Duodenal mucosa (tissue), 2 donors: ENCODE results near the gene PPP1R1C.

ENCODE experiments used
- H3K27ac ChIP-seq: one replicate; pipeline ENCODE4 v1.7.0; 2013; ENCODE audit warnings: low read depth, low read length
- H3K27me3 ChIP-seq, 2 donors: one replicate each; pipeline ENCODE4 v1.7.0; 2013; ENCODE audit warnings: low read length in 2 of 2, control low read depth in 1 of 2; ENCODE audit not compliant: insufficient read depth in 2 of 2, control insufficient read depth in 1 of 2
- H3K36me3 ChIP-seq, 2 donors: one replicate each; pipeline ENCODE4 v1.7.0; 2013; ENCODE audit warnings: low read length in 2 of 2, control low read depth in 1 of 2; ENCODE audit not compliant: insufficient read depth in 2 of 2, control insufficient read depth in 1 of 2
- H3K4me1 ChIP-seq, 2 donors: one replicate each; pipeline ENCODE4 v1.7.0; 2013; ENCODE audit warnings: low read length in 2 of 2, control low read depth in 1 of 2; ENCODE audit not compliant: insufficient read depth in 2 of 2, control insufficient read depth in 1 of 2
- H3K4me3 ChIP-seq, 2 donors: one replicate each; pipeline ENCODE4 v1.7.0; 2013; ENCODE audit warnings: low read length in 2 of 2, low read depth in 1 of 2
- H3K9ac ChIP-seq, 2 donors: one replicate each; pipeline ENCODE4 v1.7.0; 2013; ENCODE audit warnings: low read length in 2 of 2, low read depth in 1 of 2
- H3K9me3 ChIP-seq, 2 donors: one replicate each; pipeline ENCODE4 v1.7.0; 2013; ENCODE audit warnings: low read length in 2 of 2, control low read depth in 1 of 2; ENCODE audit not compliant: control insufficient read depth in 1 of 2

Gene PPP1R1C

GRCh38 chr2:182098648-182099047, 113.0 kb downstream of the PPP1R1C start:
- H3K36me3 ChIP-seq: no peaks in the 10 kb centered on the region

GRCh38 chr2:182101263-182101662, 115.6 kb downstream of the PPP1R1C start:
- no peaks in the 10 kb centered on the region for H3K9me3 ChIP-seq
- no peak overlapping the region for H3K4me3 ChIP-seq
- H3K27me3 ChIP-seq: no peaks in the 10 kb centered on the region
- no peaks in the 10 kb centered on the region for H3K4me1 ChIP-seq
- H3K36me3 ChIP-seq: no peaks in the 10 kb centered on the region
- H3K9ac ChIP-seq: no peak overlapping the region
- no peak overlapping the region for H3K27ac ChIP-seq

More at GRCh38 chr2:182098648-182099047, 113.0 kb downstream of the PPP1R1C start:
- Histone ChIP-seq H3K4me1 (no peaks in the 10 kb centered on the region), H3K9me3 (no peaks in the 10 kb centered on the region), H3K9ac (no peak overlapping the region), H3K4me3 (no peak overlapping the region), H3K27ac (no peak overlapping the region), H3K27me3 (no peaks in the 10 kb centered on the region)

GRCh38 chr2:182103526-182103925, 117.9 kb downstream of the PPP1R1C start:
- Histone ChIP-seq H3K36me3 (no peaks in the 10 kb centered on the region), H3K27ac (no peak overlapping the region), H3K9ac (no peak overlapping the region), H3K27me3 (no peaks in the 10 kb centered on the region), H3K4me1 (no peaks in the 10 kb centered on the region), H3K4me3 (no peak overlapping the region), H3K9me3 (no peaks in the 10 kb centered on the region)

- Histone ChIP-seq H3K4me1 (no peaks in the 10 kb centered on the region), H3K36me3 (no peaks in the 10 kb centered on the region), H3K27me3 (no peaks in the 10 kb centered on the region)
Observed at GRCh38 chr2:182110347-182110746, 124.7 kb downstream of the PPP1R1C start.

GRCh38 chr2:182113334-182113733, 127.7 kb downstream of the PPP1R1C start:
- no peak overlapping the region for H3K27ac ChIP-seq
- no peaks in the 10 kb centered on the region for H3K27me3 ChIP-seq
- no peaks in the 10 kb centered on the region for H3K9me3 ChIP-seq
- H3K4me3 ChIP-seq: no peak overlapping the region
- no peaks in the 10 kb centered on the region for H3K4me1 ChIP-seq
- H3K9ac ChIP-seq: no peak overlapping the region
- H3K36me3 ChIP-seq: no peaks in the 10 kb centered on the region

More at GRCh38 chr2:182110347-182110746, 124.7 kb downstream of the PPP1R1C start:
- no peak overlapping the region for H3K9ac ChIP-seq
- no peaks in the 10 kb centered on the region for H3K9me3 ChIP-seq
- H3K4me3 ChIP-seq: no peak overlapping the region
- H3K27ac ChIP-seq: no peak overlapping the region

GRCh38 chr2:182115258-182115657, 129.6 kb downstream of the PPP1R1C start:
- Histone ChIP-seq H3K4me1 (no peaks in the 10 kb centered on the region), H3K9me3 (no peaks in the 10 kb centered on the region), H3K9ac (no peak overlapping the region), H3K4me3 (no peak overlapping the region), H3K27me3 (no peaks in the 10 kb centered on the region), H3K27ac (no peak overlapping the region), H3K36me3 (no peaks in the 10 kb centered on the region)

GRCh38 chr2:182116774-182117173, 131.1 kb downstream of the PPP1R1C start:
- Histone ChIP-seq H3K4me1 (no peaks in the 10 kb centered on the region), H3K9ac (no peak overlapping the region), H3K27me3 (no peaks in the 10 kb centered on the region), H3K4me3 (no peak overlapping the region), H3K9me3 (no peaks in the 10 kb centered on the region), H3K27ac (no peak overlapping the region), H3K36me3 (no peaks in the 10 kb centered on the region)

- Histone ChIP-seq H3K36me3 (no peaks in the 10 kb centered on the region), H3K4me1 (no peaks in the 10 kb centered on the region), H3K9ac (no peak overlapping the region), H3K27ac (no peak overlapping the region), H3K27me3 (no peaks in the 10 kb centered on the region), H3K9me3 (no peaks in the 10 kb centered on the region), H3K4me3 (no peak overlapping the region)
Observed at GRCh38 chr2:182117196-182117595, 131.5 kb downstream of the PPP1R1C start.

- Histone ChIP-seq H3K27me3 (no peaks in the 10 kb centered on the region), H3K36me3 (no peaks in the 10 kb centered on the region), H3K4me1 (no peaks in the 10 kb centered on the region), H3K4me3 (no peak overlapping the region), H3K27ac (no peak overlapping the region), H3K9me3 (no peaks in the 10 kb centered on the region), H3K9ac (no peak overlapping the region)
Observed at GRCh38 chr2:182128821-182129707, 143.4 kb downstream of the PPP1R1C start.

- Histone ChIP-seq H3K4me1 (no peaks in the 10 kb centered on the region), H3K36me3 (no peaks in the 10 kb centered on the region), H3K9me3 (no peaks in the 10 kb centered on the region), H3K27ac (no peak overlapping the region), H3K9ac (no peak overlapping the region), H3K27me3 (no peaks in the 10 kb centered on the region), H3K4me3 (no peak overlapping the region)
Observed at GRCh38 chr2:182132605-182133004, 147.0 kb downstream of the PPP1R1C start.
